Hepatocyte (in vitro differentiated cells): ENCODE measurements around the gene ANGPTL8. TPM values are rescaled to one million over a fixed set of nuclear protein-coding genes. Genes with fewer than 3 reads are reported as not detected.

ENCODE experiments used
- DNase-seq: peaks from one replicate; pipeline ENCODE4 v3.0.0-alpha.2; 2016; ENCODE audit warnings: low spot score
- H2AFZ ChIP-seq: fragments of 200-600 bp; sonication (generic); 2 replicates; pipeline ENCODE4 v1.6.0; 2016; ENCODE audit warnings: antibody characterized with exemption, mild to moderate bottlenecking
- H3K27ac ChIP-seq: fragments of 200-600 bp; sonication (generic); 2 replicates; pipeline ENCODE4 v1.5.1; 2016; ENCODE audit warnings: mild to moderate bottlenecking
- H3K27me3 ChIP-seq: fragments of 200-600 bp; sonication (generic); 2 replicates; pipeline ENCODE4 v1.6.1; 2016
- H3K36me3 ChIP-seq: fragments of 200-600 bp; sonication (generic); replicated peaks from 2 replicates; pipeline ENCODE4 v1.5.1; 2016; ENCODE audit warnings: low read depth; ENCODE audit not compliant: insufficient read depth
- H3K4me1 ChIP-seq: fragments of 200-600 bp; sonication (generic); 2 replicates; pipeline ENCODE4 v1.5.1; 2016; ENCODE audit warnings: mild to moderate bottlenecking, moderate library complexity; ENCODE audit not compliant: insufficient read depth
- H3K4me2 ChIP-seq: fragments of 200-600 bp; sonication (generic); 2 replicates; pipeline ENCODE4 v1.6.0; 2016
- H3K4me3 ChIP-seq: fragments of 200-600 bp; sonication (generic); 2 replicates; pipeline ENCODE4 v1.5.1; 2016; ENCODE audit warnings: mild to moderate bottlenecking
- H3K79me2 ChIP-seq: fragments of 200-600 bp; sonication (generic); 2 replicates; pipeline ENCODE4 v1.6.0; 2017; ENCODE audit warnings: mild to moderate bottlenecking
- H3K9me2 ChIP-seq: fragments of 200-600 bp; sonication (generic); replicated peaks from 2 replicates; pipeline ENCODE4 v1.6.0; 2017; ENCODE audit warnings: mild to moderate bottlenecking; ENCODE audit not compliant: insufficient read depth
- H3K9me3 ChIP-seq: fragments of 200-600 bp; sonication (generic); 2 replicates; pipeline ENCODE4 v1.5.1; 2016; ENCODE audit warnings: low read depth, mild to moderate bottlenecking
- H4K20me1 ChIP-seq: fragments of 200-600 bp; sonication (generic); 2 replicates; pipeline ENCODE4 v1.6.0; 2016; ENCODE audit warnings: mild to moderate bottlenecking; ENCODE audit not compliant: insufficient read depth, poor library complexity, severe bottlenecking
- EZH2 ChIP-seq: fragments of 200-600 bp; sonication (generic); IDR thresholded peaks from 2 replicates; pipeline ENCODE4 v1.6.1; 2016; ENCODE audit warnings: antibody characterized with exemption, mild to moderate bottlenecking, borderline replicate concordance
- EZH2phosphoT487 ChIP-seq: fragments of 200-600 bp; sonication (generic); IDR thresholded peaks from one replicate; pipeline ENCODE4 v1.6.1; 2018; ENCODE audit warnings: antibody characterized with exemption, mild to moderate bottlenecking, low read depth, moderate library complexity; ENCODE audit not compliant: unreplicated experiment, severe bottlenecking
- WGBS: methylation state at CpG from one replicate; pipeline ENCODE4 v1.1.6; 2016; ENCODE audit warnings: low lambda C conversion rate; ENCODE audit errors: missing lambda C conversion rate; 5-methylcytosine and 5-hydroxymethylcytosine counted together
- polyA plus RNA-seq: library from polyadenylated mRNA; unstranded; fragments of >200 nt; fragmentation: Nextera tagmentation; extraction: Ambion mirVana; gene quantifications from 2 replicates; pipeline ENCODE4 v1.2.1, GENCODE V29; 2016
- total RNA-seq: library from RNA; depleted of rRNA; stranded (reverse); fragments of >200 nt; gene quantifications from 2 replicates; pipeline ENCODE4 v1.2.3, GENCODE V29; 2014
- TF ChIP-seq, protein P1 (sequence below): fragments of 200-600 bp; sonication (generic); IDR thresholded peaks from 2 replicates; pipeline ENCODE4 v1.5.1; 2016; ENCODE audit warnings: antibody characterized with exemption, mild to moderate bottlenecking; ENCODE audit not compliant: poor library complexity

The ANGPTL8 gene
- total and polyA plus RNA-seq, 2 experiments from 2014 or later: 20.8 to 24.9 TPM

- Histone ChIP-seq H2AFZ (no peak overlapping the region), H3K27me3 (no peaks in the 10 kb centered on the region), H3K9me2 (no peaks in the 10 kb centered on the region), H3K4me2 (no peak overlapping the region), H3K4me1 (peaks cover 11% of the 10 kb centered on the region), H3K36me3 (no peaks in the 10 kb centered on the region), H3K4me3 (no peak overlapping the region), H3K27ac (no peak overlapping the region), H3K9me3 (no peaks in the 10 kb centered on the region), H3K79me2 (no peaks in the 10 kb centered on the region), H4K20me1 (no peaks in the 10 kb centered on the region)
- DNase-seq: no peak
- 90% methylated on average over 5 of the region's 5 CpGs for WGBS
- TF ChIP-seq EZH2phosphoT487 (no peak), EZH2 (no peak)
- TF ChIP-seq, protein P1, sequence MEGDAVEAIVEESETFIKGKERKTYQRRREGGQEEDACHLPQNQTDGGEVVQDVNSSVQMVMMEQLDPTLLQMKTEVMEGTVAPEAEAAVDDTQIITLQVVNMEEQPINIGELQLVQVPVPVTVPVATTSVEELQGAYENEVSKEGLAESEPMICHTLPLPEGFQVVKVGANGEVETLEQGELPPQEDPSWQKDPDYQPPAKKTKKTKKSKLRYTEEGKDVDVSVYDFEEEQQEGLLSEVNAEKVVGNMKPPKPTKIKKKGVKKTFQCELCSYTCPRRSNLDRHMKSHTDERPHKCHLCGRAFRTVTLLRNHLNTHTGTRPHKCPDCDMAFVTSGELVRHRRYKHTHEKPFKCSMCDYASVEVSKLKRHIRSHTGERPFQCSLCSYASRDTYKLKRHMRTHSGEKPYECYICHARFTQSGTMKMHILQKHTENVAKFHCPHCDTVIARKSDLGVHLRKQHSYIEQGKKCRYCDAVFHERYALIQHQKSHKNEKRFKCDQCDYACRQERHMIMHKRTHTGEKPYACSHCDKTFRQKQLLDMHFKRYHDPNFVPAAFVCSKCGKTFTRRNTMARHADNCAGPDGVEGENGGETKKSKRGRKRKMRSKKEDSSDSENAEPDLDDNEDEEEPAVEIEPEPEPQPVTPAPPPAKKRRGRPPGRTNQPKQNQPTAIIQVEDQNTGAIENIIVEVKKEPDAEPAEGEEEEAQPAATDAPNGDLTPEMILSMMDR: no peak
These were observed 34.5 kb upstream of the ANGPTL8 start for GRCh38 chr19:11204943-11205349.

GRCh38 chr19:11205939-11206570, 33.4 kb upstream of the ANGPTL8 start:
- Histone ChIP-seq H3K9me3 (no peaks in the 10 kb centered on the region), H3K9me2 (no peaks in the 10 kb centered on the region), H3K79me2 (no peaks in the 10 kb centered on the region), H3K4me2 (no peak overlapping the region), H3K36me3 (no peaks in the 10 kb centered on the region), H4K20me1 (no peaks in the 10 kb centered on the region), H3K27ac (no peak overlapping the region), H2AFZ (no peak overlapping the region), H3K4me1 (peaks cover 11% of the 10 kb centered on the region), H3K4me3 (no peak overlapping the region), H3K27me3 (no peaks in the 10 kb centered on the region)
- no peak for TF ChIP-seq EZH2phosphoT487
- TF ChIP-seq EZH2: no peak
- TF ChIP-seq, protein P1: no peak
- no peak for DNase-seq
- 92% methylated on average over 9 of the region's 9 CpGs for WGBS

DNA sequence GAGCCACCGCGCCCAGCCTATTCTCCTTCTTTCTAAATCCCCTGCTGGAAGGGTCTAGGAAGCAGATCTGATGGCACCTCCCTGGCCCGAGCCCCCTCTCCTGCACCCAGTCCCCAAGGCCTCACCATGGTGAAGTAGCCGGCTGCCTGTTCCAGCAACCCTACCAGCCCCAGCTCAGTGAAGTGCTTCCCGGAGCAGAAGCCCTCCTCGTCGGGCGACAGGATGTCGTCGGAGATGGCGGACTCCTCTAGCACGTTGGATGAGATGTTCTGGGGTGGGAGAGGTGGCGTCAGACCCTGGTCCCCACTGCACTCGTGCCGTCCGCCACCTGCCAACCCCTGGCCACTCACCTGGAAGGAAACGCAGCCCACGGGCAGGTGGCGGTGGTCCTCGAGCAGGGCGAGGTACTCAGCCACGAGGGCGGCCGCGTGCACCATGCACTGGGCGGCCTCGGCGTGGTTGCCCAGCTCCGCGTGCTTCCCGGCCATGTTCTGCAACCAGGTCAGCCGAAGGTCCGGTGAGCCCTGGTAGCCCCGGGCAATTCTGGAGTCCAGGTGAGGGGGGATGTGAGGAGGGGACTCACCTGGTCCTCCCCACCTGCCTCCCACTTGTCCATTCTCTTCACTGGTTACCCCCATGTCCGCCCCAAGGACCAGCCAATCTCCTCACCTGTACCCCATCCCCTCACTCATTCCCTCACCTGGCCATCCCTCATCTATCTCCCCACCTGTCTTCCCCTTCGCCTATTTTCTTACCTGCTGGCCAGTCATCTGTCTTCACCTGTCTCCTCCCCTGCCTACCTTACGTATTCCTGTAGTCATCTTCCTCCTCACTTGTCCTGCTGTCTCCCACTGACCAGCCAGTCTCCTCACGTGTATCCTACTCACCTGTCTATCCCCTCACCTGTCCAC, 30.6 kb upstream of the ANGPTL8 start:
- DNase-seq: no peak
- no peaks in the 10 kb centered on the region for H4K20me1 ChIP-seq
- no peak overlapping the region for H3K4me3 ChIP-seq
- H3K79me2 ChIP-seq: no peaks in the 10 kb centered on the region
- no peak overlapping the region for H2AFZ ChIP-seq
- no peak overlapping the region for H3K27ac ChIP-seq
- no peaks in the 10 kb centered on the region for H3K4me1 ChIP-seq
- no peaks in the 10 kb centered on the region for H3K9me2 ChIP-seq
- TF ChIP-seq EZH2phosphoT487: no peak
- TF ChIP-seq, protein P1: no peak
- TF ChIP-seq EZH2: no peak
- H3K4me2 ChIP-seq: no peak overlapping the region
- no peaks in the 10 kb centered on the region for H3K36me3 ChIP-seq
- 91% methylated on average over 37 of the region's 38 CpGs for WGBS
- H3K27me3 ChIP-seq: no peaks in the 10 kb centered on the region
- no peaks in the 10 kb centered on the region for H3K9me3 ChIP-seq
